HG02798 (cell line): ENCODE data around the gene GON4L.
"Not testable (repeated sequence)": the region's sequence is repeated elsewhere in the genome, so short reads cannot be mapped to it uniquely, and the experiment has no call there.

Experiments
- ATAC-seq: cut with Tn5 transposase; IDR thresholded peaks from one replicate; pipeline ENCODE4 v1.9.1; 2021; ENCODE audit warnings: mild to moderate bottlenecking; ENCODE audit not compliant: unreplicated experiment, poor library complexity

Gene GON4L

GRCh38 chr1:155833665-155834295, 23.2 kb downstream of the GON4L start:
- ATAC-seq, result no peak

GRCh38 chr1:155831279-155831976, 25.6 kb downstream of the GON4L start:
- no peak for ATAC-seq

DNA sequence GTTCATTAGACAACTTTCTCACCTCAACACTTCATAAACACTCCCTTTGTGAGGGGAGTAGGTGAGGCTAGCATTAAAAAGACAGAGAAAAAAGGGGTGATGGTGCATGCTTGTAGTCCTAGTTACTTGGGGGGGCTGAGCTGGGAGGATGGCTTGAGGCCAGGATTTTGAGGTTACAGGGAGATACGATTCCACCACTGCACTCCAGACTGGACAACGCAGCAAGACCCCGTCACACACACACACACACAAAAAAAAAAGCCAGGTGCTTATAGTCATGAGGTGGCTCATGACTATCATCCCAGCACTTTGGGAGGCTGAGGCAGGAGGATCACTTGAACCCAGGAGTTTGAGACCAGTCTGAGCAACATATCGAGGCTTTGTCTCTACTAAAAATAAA, 29.6 kb downstream of the GON4L start:
- ATAC-seq, result no peak

- ATAC-seq, result no peak
These were observed 40.7 kb downstream of the GON4L start for GRCh38 chr1:155816351-155816750.

- ATAC-seq, result no peak
These were observed 43.3 kb downstream of the GON4L start for GRCh38 chr1:155813672-155814071.

GRCh38 chr1:155812878-155813277, 44.1 kb downstream of the GON4L start:
- ATAC-seq, result no peak

DNA sequence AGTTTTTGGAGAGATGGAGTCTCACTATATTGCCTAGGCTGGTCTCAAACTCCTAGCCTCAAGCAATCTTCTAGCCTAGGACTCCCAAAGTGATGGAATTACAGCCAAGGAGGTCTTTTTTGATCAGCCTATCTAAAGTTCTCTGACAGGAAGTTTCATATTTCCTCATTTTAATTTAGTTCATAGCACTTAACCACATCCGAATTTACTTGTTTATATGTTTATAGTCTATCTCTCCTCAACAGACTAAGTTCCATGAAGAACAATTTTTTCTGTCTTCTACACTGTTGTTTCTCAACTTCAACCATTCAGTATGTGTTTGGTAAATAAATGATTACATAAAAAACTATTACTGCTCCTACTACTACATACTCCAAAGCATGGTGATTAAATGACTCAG, 47.9 kb downstream of the GON4L start:
- ATAC-seq, result no peak

DNA sequence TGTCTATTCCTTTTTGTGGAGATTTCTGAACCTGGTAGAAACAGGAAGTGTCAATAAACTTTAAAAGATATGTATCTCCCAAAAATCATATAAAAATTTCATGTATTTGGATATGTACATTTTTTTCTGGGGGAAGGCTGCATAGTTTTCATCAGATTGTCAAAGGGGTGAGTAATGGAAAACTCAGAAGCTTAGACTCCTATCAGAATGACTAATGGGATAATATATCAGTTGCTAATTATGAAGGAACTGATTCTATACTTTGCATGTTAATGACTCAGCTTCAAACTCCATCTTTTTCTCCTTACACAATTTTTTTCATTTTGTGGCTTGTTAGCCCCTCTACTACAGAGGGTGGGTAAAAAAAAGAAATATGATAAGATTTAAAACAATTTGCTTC, 55.9 kb downstream of the GON4L start:
- ATAC-seq, result no peak

- not testable (repeated sequence) for ATAC-seq
These were observed 61.4 kb downstream of the GON4L start for GRCh38 chr1:155795618-155796017.

- ATAC-seq, result no peak
These were observed 62.3 kb downstream of the GON4L start for GRCh38 chr1:155794605-155795245.

- no peak for ATAC-seq
These were observed 63.8 kb downstream of the GON4L start for GRCh38 chr1:155793213-155793612.

DNA sequence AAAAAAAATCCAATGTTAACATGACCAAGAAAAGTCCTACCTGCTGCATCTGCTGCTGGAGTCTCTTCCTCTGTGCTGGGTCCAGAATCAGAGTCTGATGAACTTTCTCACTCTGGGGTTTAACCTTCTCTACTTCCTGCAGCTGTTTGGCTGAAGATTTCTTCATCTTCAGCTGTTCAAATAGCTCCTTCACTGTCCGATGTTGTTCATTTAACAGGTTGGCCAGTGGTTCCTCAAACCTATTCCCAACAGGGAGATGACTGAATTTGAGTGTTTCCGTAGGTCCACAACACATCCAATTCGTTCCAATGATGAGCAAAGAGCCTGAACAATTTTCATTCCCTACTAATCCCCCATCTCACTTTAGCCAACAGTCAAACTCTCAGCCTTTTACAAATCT, 79.4 kb downstream of the GON4L start:
- no peak for ATAC-seq

DNA sequence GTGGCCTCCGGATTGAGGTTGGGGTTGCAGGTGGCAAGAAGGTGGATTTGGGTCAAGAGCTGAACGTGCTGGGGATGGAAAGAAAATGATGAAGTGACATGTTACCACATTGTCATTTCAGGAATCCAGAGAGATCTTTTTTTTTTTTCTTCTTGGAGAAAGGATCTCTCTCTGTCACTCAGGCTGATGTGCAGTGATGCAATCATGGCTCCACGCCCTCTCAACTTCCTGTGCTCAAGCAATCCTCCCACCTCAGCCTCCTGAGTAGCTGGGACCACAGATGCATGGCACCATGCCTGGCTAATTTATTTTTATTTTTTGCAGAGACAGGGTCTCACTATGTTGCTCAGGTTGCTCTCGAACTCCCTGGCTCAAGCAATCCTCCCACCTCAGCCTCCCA, 80.6 kb downstream of the GON4L start:
- no peak for ATAC-seq

- no peak for ATAC-seq
These were observed 83.8 kb downstream of the GON4L start for GRCh38 chr1:155773221-155773620.

DNA sequence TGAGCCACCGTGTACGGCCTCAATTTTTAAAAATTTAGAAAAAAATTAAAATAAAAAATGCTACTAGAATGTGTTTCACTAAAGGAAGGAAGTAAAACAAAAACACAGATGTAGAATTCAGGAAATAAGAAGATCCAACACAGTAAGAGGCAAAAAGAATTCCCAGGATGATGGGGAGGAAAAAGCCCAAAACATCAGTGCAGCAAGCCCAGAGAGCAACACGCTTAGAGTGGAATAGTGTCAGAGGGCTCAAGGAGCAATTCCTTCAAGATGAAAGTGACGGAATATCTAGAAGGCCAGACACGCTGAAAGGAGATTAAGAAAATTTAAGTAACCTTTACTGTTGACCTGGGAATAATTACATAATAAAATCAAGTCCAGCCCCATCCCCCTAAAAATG, 87.8 kb downstream of the GON4L start:
- ATAC-seq, result no peak

DNA sequence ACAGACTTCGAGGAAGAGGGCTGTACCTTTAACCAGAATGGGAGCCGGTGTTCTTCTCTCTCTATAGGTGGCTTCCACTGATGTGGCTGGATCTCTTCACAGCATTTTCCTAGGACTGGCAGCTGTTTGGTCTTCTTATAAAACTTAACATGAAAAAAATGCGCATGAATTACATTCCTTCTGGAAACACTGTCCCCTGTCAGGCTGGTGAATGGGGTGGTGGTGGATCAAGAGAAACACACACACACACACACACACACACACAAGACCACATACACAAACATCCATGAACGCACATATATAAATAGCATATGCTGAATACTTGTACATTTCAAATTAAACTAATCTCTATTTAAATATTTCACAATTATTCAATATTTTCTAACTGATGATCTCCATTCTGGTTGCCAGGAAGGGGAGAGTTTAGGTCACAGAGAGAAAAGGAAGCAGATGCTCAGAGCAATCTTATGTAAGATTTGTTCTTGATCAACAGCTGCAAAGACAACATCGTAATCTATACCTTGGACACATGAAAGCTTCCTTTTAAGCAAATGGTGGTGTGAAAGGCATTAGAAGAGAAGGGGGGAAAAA, 89.5 kb downstream of the GON4L start:
- ATAC-seq, result not testable (repeated sequence)

DNA sequence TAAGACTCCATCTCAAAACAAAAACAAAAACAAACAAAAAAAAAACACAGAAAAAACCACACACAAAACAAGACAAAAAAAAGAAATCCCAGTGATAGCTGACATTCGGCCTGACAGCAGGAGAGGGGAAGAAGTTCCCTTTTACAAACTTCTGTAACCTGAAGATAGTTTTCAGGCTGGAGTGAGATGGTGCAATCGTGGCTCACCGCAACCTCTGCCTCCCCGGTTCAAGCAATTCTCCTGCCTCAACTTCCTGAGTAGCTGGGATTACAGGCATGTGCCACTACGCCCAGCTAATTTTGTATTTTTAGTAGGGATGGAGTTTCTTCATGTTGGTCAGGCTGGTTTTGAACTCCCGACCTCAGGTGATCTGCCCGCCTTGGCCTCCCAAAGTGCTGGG, 93.0 kb downstream of the GON4L start:
- ATAC-seq, result not testable (repeated sequence)

GRCh38 chr1:155763090-155763815, 93.8 kb downstream of the GON4L start:
- ATAC-seq, result not testable (repeated sequence)

DNA sequence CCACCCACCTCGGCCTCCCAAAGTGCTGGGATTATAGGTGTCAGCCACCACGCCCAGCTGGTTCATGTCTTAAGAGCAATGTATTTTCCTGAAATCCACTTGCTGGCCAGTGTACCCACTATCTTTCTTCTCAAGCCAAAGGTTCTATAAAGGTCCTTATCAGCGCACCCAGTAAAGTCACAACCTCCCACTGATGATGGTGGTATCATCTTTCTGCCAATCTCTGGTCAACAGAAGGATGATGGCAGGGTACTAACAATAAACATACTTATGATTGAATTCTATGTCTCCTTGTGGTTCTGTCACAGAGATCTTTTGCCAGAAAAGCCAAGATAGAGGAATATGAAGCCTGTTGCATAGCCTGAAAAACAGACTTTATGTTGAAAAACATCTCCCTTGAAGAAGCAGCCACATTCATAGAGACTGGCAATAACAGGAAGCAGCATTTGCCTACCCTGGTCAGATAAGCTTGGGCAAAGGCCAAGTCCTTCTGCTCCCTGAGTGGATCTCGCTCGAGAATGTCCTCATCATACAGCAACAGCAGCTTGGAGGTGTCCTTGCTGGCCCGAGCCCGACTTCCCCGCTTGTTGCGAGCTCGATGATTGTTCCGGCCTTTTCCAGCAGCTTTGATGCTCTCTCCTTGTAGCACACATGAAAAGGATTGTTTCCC, 95.1 kb downstream of the GON4L start:
- ATAC-seq, result no peak
